H9 (cell line): ENCODE data around the gene RANBP17. TPM values are rescaled to one million over a fixed set of nuclear protein-coding genes. Genes with fewer than 3 reads are reported as not detected.

ENCODE experiments used
- DNase-seq: peaks from one replicate; pipeline ENCODE4 v3.0.0-alpha.2; 2017
- H2AFZ ChIP-seq: one replicate; pipeline ENCODE4 v1.6.1; 2013; ENCODE audit warnings: mild to moderate bottlenecking, low read length, control low read depth, moderate library complexity
- H2AK5ac ChIP-seq: 2 replicates; pipeline ENCODE4 v1.6.1; 2013; ENCODE audit warnings: low read length, control low read depth, mixed read lengths; ENCODE audit not compliant: insufficient read length
- H2BK120ac ChIP-seq: one replicate; pipeline ENCODE4 v1.6.1; 2013; ENCODE audit warnings: low read depth, mild to moderate bottlenecking, low read length, control low read depth, inconsistent platforms; ENCODE audit not compliant: poor library complexity, severe bottlenecking
- H2BK12ac ChIP-seq: 2 replicates; pipeline ENCODE4 v1.6.1; 2013; ENCODE audit warnings: low read length, control low read depth, mixed read lengths, low read depth; ENCODE audit not compliant: insufficient read length
- H2BK15ac ChIP-seq: 2 replicates; pipeline ENCODE4 v1.6.1; 2013; ENCODE audit warnings: low read depth, low read length, control low read depth
- H2BK20ac ChIP-seq: one replicate; pipeline ENCODE4 v1.6.1; 2013; ENCODE audit warnings: low read depth, mild to moderate bottlenecking, low read length, control low read depth, inconsistent platforms; ENCODE audit not compliant: poor library complexity, severe bottlenecking
- H2BK5ac ChIP-seq: 2 replicates; pipeline ENCODE4 v1.6.1; 2013; ENCODE audit warnings: low read length, control low read depth, mixed read lengths; ENCODE audit not compliant: insufficient read length
- H3K14ac ChIP-seq: 2 replicates; pipeline ENCODE4 v1.6.1; 2013; ENCODE audit warnings: low read length, control low read depth; ENCODE audit not compliant: insufficient read depth
- H3K18ac ChIP-seq: 2 replicates; pipeline ENCODE4 v1.6.1; 2013; ENCODE audit warnings: low read depth, mild to moderate bottlenecking, mixed read lengths, low read length, control low read depth; ENCODE audit not compliant: insufficient read length
- H3K23ac ChIP-seq: 2 replicates; pipeline ENCODE4 v1.6.1; 2013; ENCODE audit warnings: low read length, control low read depth, mixed read lengths, low read depth; ENCODE audit not compliant: insufficient read length
- H3K23me2 ChIP-seq: 2 replicates; pipeline ENCODE4 v1.6.1; 2013; ENCODE audit warnings: low read depth, mild to moderate bottlenecking, mixed read lengths, low read length, control low read depth; ENCODE audit not compliant: insufficient read length, poor library complexity, severe bottlenecking
- H3K27ac ChIP-seq: 2 replicates; pipeline ENCODE4 v1.5.1; 2013; ENCODE audit warnings: low read length, control low read depth, mixed read lengths, low read depth; ENCODE audit not compliant: insufficient read length
- H3K27me3 ChIP-seq: 2 replicates; pipeline ENCODE4 v1.6.1; 2013; ENCODE audit warnings: low read length, control low read depth, inconsistent platforms; ENCODE audit not compliant: insufficient read depth
- H3K4ac ChIP-seq: 2 replicates; pipeline ENCODE4 v1.6.1; 2013; ENCODE audit warnings: low read depth, mild to moderate bottlenecking, control low read depth, inconsistent platforms, low read length, moderate library complexity
- H3K4me1 ChIP-seq: 2 replicates; pipeline ENCODE4 v1.6.1; 2013; ENCODE audit warnings: low read length, control low read depth, inconsistent platforms; ENCODE audit not compliant: insufficient read depth
- H3K4me2 ChIP-seq: 2 replicates; pipeline ENCODE4 v1.6.1; 2013; ENCODE audit warnings: low read length, control low read depth, mixed read lengths; ENCODE audit not compliant: insufficient read length, insufficient read depth
- H3K56ac ChIP-seq: 2 replicates; pipeline ENCODE4 v1.6.1; 2013; ENCODE audit warnings: low read depth, mild to moderate bottlenecking, mixed read lengths, low read length, control low read depth; ENCODE audit not compliant: insufficient read length
- H3K79me1 ChIP-seq: 2 replicates; pipeline ENCODE4 v1.6.1; 2013; ENCODE audit warnings: low read depth, mild to moderate bottlenecking, moderate library complexity, low read length, control low read depth, inconsistent platforms; ENCODE audit not compliant: insufficient read depth, poor library complexity, severe bottlenecking
- H3K79me2 ChIP-seq: 2 replicates; pipeline ENCODE4 v1.6.1; 2013; ENCODE audit warnings: low read length, control low read depth, inconsistent platforms; ENCODE audit not compliant: insufficient read depth
- H3K9ac ChIP-seq: 2 replicates; pipeline ENCODE4 v1.6.1; 2013; ENCODE audit warnings: low read length, control low read depth, mixed read lengths; ENCODE audit not compliant: insufficient read length; ENCODE audit errors: extremely low read depth
- H3K9me3 ChIP-seq: one replicate; pipeline ENCODE4 v1.6.1; 2013; ENCODE audit warnings: low read depth, low read length, inconsistent platforms; ENCODE audit not compliant: control insufficient read depth
- H3T11ph ChIP-seq: one replicate; pipeline ENCODE4 v1.6.1; 2013; ENCODE audit warnings: mild to moderate bottlenecking, low read length, control low read depth, inconsistent platforms
- H4K20me1 ChIP-seq: one replicate; pipeline ENCODE4 v1.6.1; 2013; ENCODE audit not compliant: control insufficient read depth, insufficient read length, insufficient read depth
- H4K5ac ChIP-seq: 2 replicates; pipeline ENCODE4 v1.6.1; 2013; ENCODE audit warnings: low read depth, mild to moderate bottlenecking, mixed read lengths, low read length, control low read depth; ENCODE audit not compliant: insufficient read length
- H4K8ac ChIP-seq: replicated peaks from 2 replicates; pipeline ENCODE4 v1.6.1; 2013; ENCODE audit warnings: low read length, control low read depth, mixed read lengths, low read depth; ENCODE audit not compliant: insufficient read length
- H4K91ac ChIP-seq: 2 replicates; pipeline ENCODE4 v1.6.1; 2013; ENCODE audit warnings: low read depth, mild to moderate bottlenecking, moderate library complexity, mixed read lengths, low read length, control low read depth; ENCODE audit not compliant: insufficient read length
- H3K27ac Mint-ChIP-seq, 3 experiments: 2 replicates in 2 of 3; 3 replicates in 1 of 3; pipeline ENCODE4 v1.8.0; 2020 to 2021; ENCODE audit warnings: mixed read lengths in 3 of 3, mild to moderate bottlenecking in 1 of 3, moderate library complexity in 1 of 3
- H3K27me3 Mint-ChIP-seq: 2 replicates; pipeline ENCODE4 v1.8.0; 2021; ENCODE audit warnings: low read depth, mild to moderate bottlenecking, moderate library complexity, mixed read lengths
- H3K36me3 Mint-ChIP-seq, 3 experiments: 2 replicates in 2 of 3; 3 replicates in 1 of 3; pipeline ENCODE4 v1.8.0; 2020 to 2021; ENCODE audit warnings: low read depth in 3 of 3, mixed read lengths in 3 of 3; ENCODE audit not compliant: insufficient read depth in 1 of 3
- H3K4me1 Mint-ChIP-seq, 2 experiments: 2 replicates each; pipeline ENCODE4 v1.8.0; 2020; ENCODE audit warnings: mixed read lengths in 2 of 2
- H3K4me3 Mint-ChIP-seq, 2 experiments: 2 replicates in 1 of 2; 3 replicates in 1 of 2; pipeline ENCODE4 v1.8.0; 2020 to 2021; ENCODE audit warnings: mild to moderate bottlenecking in 2 of 2, mixed read lengths in 2 of 2, moderate library complexity in 1 of 2
- H3K9me3 Mint-ChIP-seq, 2 experiments: 2 replicates in 1 of 2; 3 replicates in 1 of 2; pipeline ENCODE4 v1.8.0; 2020; ENCODE audit warnings: mild to moderate bottlenecking in 2 of 2, mixed read lengths in 2 of 2, moderate library complexity in 1 of 2
- CTCF ChIP-seq: fragments of 200-600 bp; sonication (generic); conservative IDR thresholded peaks from 3 replicates; pipeline ENCODE4 v1.8.0; 2021; ENCODE audit warnings: antibody characterized with exemption, mild to moderate bottlenecking
- WGBS: extraction: QIAGEN DNeasy Blood & Tissue Kit; methylation state at CpG from one replicate; pipeline ENCODE4 v1.1.7; 2013; ENCODE audit warnings: missing lambda C conversion rate, low lambda C conversion rate, mixed read lengths; ENCODE audit not compliant: insufficient read length; ENCODE audit errors: extremely low coverage; 5-methylcytosine and 5-hydroxymethylcytosine counted together
- total RNA-seq: library from RNA; stranded (reverse); gene quantifications from 2 replicates; pipeline ENCODE4 v1.2.1, GENCODE V29; 2021

The RANBP17 gene
- total RNA-seq, 1 experiment from 2014 or later: 16.5 TPM

- Histone ChIP-seq H3K56ac (no peak overlapping the region), H3K9ac (no peak overlapping the region), H3K23ac (no peak overlapping the region), H2BK15ac (no peak overlapping the region), H4K91ac (no peak overlapping the region), H4K8ac (no peak overlapping the region), H3K9me3 (no peaks in the 10 kb centered on the region), H3K4ac (no peak overlapping the region), H2BK12ac (no peak overlapping the region), H3K18ac (no peak overlapping the region), H2AFZ (no peak overlapping the region), H3K79me1 (no peaks in the 10 kb centered on the region), H3T11ph (no peak overlapping the region), H2BK5ac (no peak overlapping the region), H3K4me1 (no peaks in the 10 kb centered on the region), H2BK20ac (no peak overlapping the region), H3K27me3 (no peaks in the 10 kb centered on the region), H4K5ac (no peak overlapping the region), H2AK5ac (no peak overlapping the region), H3K27ac (no peak overlapping the region), H3K14ac (no peak overlapping the region), H3K23me2 (no peaks in the 10 kb centered on the region), H2BK120ac (no peak overlapping the region), H3K79me2 (no peaks in the 10 kb centered on the region), H3K4me2 (no peak overlapping the region), H4K20me1 (no peaks in the 10 kb centered on the region)
- H3K9me3 Mint-ChIP-seq: peaks cover 9 to 13% of the 10 kb centered on the region in 2 experiments; a peak in 4 of 5 replicates
- H3K4me3 Mint-ChIP-seq: no peak overlapping the region
- no peaks in the 10 kb centered on the region for H3K27me3 Mint-ChIP-seq
- peaks cover 3 to 6% of the 10 kb centered on the region in 2 experiments; a peak in 3 of 4 replicates for H3K4me1 Mint-ChIP-seq
- no peak overlapping the region for H3K27ac Mint-ChIP-seq
- no peak for DNase-seq
- peaks cover 14 to 34% (median 23%) of the 10 kb centered on the region in 3 experiments for H3K36me3 Mint-ChIP-seq
- TF ChIP-seq CTCF: no peak
- WGBS: no CpG with 5 or more reads among the region's 1 CpG
Observed at GRCh38 chr5:171081319-171081718, 219.5 kb downstream of the RANBP17 start.
